DOHH2 (cell line): ENCODE measurements around the gene RCC2.

Source experiments
- H3F3A ChIP-seq: fragments of 200-600 bp; sonication (generic), shearing (Covaris generic); 2 replicates; pipeline ENCODE4 v1.6.0; 2016; ENCODE audit warnings: antibody characterized with exemption, mild to moderate bottlenecking; ENCODE audit not compliant: control insufficient read depth, insufficient read depth
- H3K27ac ChIP-seq: fragments of 200-600 bp; sonication (generic); 2 replicates; pipeline ENCODE4 v1.5.1; 2014; ENCODE audit warnings: low read depth, mild to moderate bottlenecking, low read length, moderate library complexity
- H3K27me3 ChIP-seq: fragments of 200-600 bp; sonication (generic); 2 replicates; pipeline ENCODE4 v1.6.1; 2014; ENCODE audit warnings: mild to moderate bottlenecking, low read length, mixed read lengths; ENCODE audit not compliant: control insufficient read depth
- H3K36me3 ChIP-seq: fragments of 200-600 bp; sonication (generic); 2 replicates; pipeline ENCODE4 v1.6.1; 2014; ENCODE audit warnings: mild to moderate bottlenecking, low read length, moderate library complexity, mixed read lengths; ENCODE audit not compliant: control insufficient read depth
- H3K4me1 ChIP-seq: fragments of 200-600 bp; sonication (generic); 2 replicates; pipeline ENCODE4 v1.6.1; 2014; ENCODE audit warnings: mild to moderate bottlenecking, low read length, mixed read lengths; ENCODE audit not compliant: control insufficient read depth
- H3K4me2 ChIP-seq: fragments of 200-600 bp; sonication (generic); 2 replicates; pipeline ENCODE4 v1.6.0; 2014; ENCODE audit warnings: mild to moderate bottlenecking, low read length, moderate library complexity
- H3K4me3 ChIP-seq: fragments of 200-600 bp; sonication (generic); 2 replicates; pipeline ENCODE4 v1.5.1; 2014; ENCODE audit warnings: mild to moderate bottlenecking, low read length, mixed read lengths
- H3K79me2 ChIP-seq: fragments of 200-600 bp; sonication (generic); 2 replicates; pipeline ENCODE4 v1.6.1; 2014; ENCODE audit warnings: mild to moderate bottlenecking, low read length, mixed read lengths; ENCODE audit not compliant: control insufficient read depth
- H3K9me2 ChIP-seq: fragments of 200-600 bp; sonication (generic); replicated peaks from 2 replicates; pipeline ENCODE4 v1.6.1; 2014; ENCODE audit warnings: mild to moderate bottlenecking, low read length, mixed read lengths; ENCODE audit not compliant: control insufficient read depth
- H3K9me3 ChIP-seq: fragments of 200-600 bp; sonication (generic); 2 replicates; pipeline ENCODE4 v1.6.1; 2014; ENCODE audit warnings: antibody characterized with exemption, low read length, mixed read lengths; ENCODE audit not compliant: control insufficient read depth, insufficient read depth
- H4K20me1 ChIP-seq: fragments of 200-600 bp; sonication (generic); 2 replicates; pipeline ENCODE4 v1.6.0; 2014; ENCODE audit warnings: low read depth, mild to moderate bottlenecking, antibody characterized with exemption, low read length, moderate library complexity; ENCODE audit not compliant: control insufficient read depth, insufficient read depth
- EZH2phosphoT487 ChIP-seq: fragments of 200-600 bp; sonication (generic); IDR thresholded peaks from 2 replicates; pipeline ENCODE4 v1.6.1; 2017; ENCODE audit warnings: borderline replicate concordance, mild to moderate bottlenecking, antibody characterized with exemption, low read length, moderate library complexity, mixed read lengths
- TF ChIP-seq, protein P1 (sequence below): fragments of 200-600 bp; sonication (generic); IDR thresholded peaks from one replicate; pipeline ENCODE4 v1.5.1; 2014; ENCODE audit warnings: antibody characterized with exemption, mild to moderate bottlenecking, low read depth, low read length; ENCODE audit not compliant: poor library complexity, severe bottlenecking

The RCC2 gene

DNA sequence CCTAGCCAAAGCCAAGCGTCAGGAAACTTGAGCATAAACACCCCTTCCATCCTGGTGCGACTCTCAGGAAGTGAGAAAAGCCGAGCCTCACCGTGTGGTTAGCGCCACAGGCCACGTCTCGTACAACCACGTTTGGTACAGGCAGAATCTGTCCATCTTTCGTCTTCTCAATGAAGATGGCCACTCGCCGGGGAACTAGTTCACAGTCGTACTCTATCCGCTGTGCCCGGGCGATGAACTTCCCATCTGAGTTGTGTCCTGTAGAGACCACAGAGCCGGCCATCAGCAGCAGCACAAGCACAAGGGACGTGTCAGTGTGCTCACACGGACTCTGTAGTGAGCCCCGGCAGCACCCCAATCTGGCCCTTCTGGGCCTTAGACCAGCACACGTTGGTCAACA lies 23.1 kb downstream of the RCC2 start:
- no peaks in the 10 kb centered on the region for H3K9me2 ChIP-seq
- H3K4me3 ChIP-seq: no peak overlapping the region
- peaks cover 9% of the 10 kb centered on the region for H3F3A ChIP-seq
- no peaks in the 10 kb centered on the region for H3K4me1 ChIP-seq
- no peak overlapping the region for H3K4me2 ChIP-seq
- peaks cover 37% of the 10 kb centered on the region for H4K20me1 ChIP-seq
- H3K36me3 ChIP-seq: peaks cover 90% of the 10 kb centered on the region
- H3K9me3 ChIP-seq: no peaks in the 10 kb centered on the region
- peaks cover 40% of the 10 kb centered on the region for H3K79me2 ChIP-seq
- H3K27me3 ChIP-seq: no peaks in the 10 kb centered on the region
- no peak overlapping the region for H3K27ac ChIP-seq
- TF ChIP-seq, protein P1, sequence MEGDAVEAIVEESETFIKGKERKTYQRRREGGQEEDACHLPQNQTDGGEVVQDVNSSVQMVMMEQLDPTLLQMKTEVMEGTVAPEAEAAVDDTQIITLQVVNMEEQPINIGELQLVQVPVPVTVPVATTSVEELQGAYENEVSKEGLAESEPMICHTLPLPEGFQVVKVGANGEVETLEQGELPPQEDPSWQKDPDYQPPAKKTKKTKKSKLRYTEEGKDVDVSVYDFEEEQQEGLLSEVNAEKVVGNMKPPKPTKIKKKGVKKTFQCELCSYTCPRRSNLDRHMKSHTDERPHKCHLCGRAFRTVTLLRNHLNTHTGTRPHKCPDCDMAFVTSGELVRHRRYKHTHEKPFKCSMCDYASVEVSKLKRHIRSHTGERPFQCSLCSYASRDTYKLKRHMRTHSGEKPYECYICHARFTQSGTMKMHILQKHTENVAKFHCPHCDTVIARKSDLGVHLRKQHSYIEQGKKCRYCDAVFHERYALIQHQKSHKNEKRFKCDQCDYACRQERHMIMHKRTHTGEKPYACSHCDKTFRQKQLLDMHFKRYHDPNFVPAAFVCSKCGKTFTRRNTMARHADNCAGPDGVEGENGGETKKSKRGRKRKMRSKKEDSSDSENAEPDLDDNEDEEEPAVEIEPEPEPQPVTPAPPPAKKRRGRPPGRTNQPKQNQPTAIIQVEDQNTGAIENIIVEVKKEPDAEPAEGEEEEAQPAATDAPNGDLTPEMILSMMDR: no peak
- no peak for TF ChIP-seq EZH2phosphoT487

DNA sequence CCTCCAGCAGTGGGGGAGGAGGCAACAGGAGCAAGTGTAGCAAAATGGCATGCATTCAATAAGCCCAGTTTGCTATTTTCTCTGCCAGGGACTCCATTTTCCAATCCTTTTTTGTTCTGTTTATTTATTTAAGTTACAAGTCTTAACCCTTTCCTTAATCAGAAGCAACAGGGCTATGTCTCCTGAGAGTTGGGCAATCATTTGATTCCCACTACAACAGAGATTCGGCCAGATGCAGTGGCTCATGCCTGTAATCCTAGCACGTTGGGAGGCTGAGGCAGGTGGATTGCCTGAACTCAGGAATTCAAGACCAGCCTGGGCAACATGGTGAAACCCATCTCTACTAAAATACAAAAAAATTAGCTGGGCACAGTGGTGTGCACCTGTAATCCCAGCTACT lies 25.5 kb downstream of the RCC2 start:
- H3K27ac ChIP-seq: no peak overlapping the region
- H3K27me3 ChIP-seq: no peaks in the 10 kb centered on the region
- peaks cover under 1% of the 10 kb centered on the region; the same call in 1 of the 2 replicates for H3F3A ChIP-seq
- no peaks in the 10 kb centered on the region for H3K9me2 ChIP-seq
- peaks cover 38% of the 10 kb centered on the region for H4K20me1 ChIP-seq
- no peak overlapping the region for H3K4me2 ChIP-seq
- no peaks in the 10 kb centered on the region for H3K4me1 ChIP-seq
- H3K4me3 ChIP-seq: no peak overlapping the region
- peaks cover 95% of the 10 kb centered on the region for H3K36me3 ChIP-seq
- TF ChIP-seq, protein P1: no peak
- TF ChIP-seq EZH2phosphoT487: no peak
- no peaks in the 10 kb centered on the region for H3K9me3 ChIP-seq
- peaks cover 28% of the 10 kb centered on the region for H3K79me2 ChIP-seq

DNA sequence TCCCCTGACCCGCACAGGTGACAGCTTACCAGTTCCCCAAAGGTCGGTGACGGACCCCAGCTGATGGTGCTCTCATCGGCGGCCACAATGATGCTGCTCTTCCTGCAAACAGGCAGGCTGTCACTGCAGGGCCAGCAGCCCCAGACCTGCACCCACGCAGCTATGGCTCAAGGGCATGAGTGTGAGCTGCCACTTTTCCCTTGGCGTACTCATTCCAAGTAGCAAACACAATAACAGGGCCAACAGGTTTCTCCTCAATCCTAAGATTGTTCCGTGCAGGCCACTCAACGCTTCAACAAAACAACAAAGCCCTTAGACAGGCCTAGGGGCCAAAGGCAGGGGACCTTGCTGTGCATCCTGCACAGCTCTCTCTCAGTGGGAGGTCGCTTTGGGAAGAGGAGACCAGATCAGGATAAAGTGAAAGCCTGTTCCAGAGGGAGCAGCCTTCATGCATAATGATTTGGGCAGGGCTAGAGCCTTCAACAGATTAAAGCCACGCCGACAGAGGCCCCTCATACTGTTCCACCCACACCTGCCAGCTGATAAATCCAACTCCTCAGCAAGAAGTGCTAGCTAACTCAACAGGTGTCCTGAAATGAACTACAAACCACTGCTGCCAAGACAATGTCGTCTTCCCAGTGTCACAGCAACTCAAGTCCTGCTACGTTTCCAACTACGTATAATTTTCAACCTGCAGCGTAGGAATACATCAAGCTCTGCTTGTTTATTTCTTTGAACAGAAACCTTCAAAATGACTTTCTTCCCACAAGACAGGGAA lies 27.2 kb downstream of the RCC2 start:
- Histone ChIP-seq H3K27ac (no peak overlapping the region), H3K4me2 (no peak overlapping the region), H3F3A (peaks cover 5% of the 10 kb centered on the region; the same call in 1 of the 2 replicates), H3K36me3 (peaks cover 94% of the 10 kb centered on the region), H3K4me1 (no peaks in the 10 kb centered on the region), H3K27me3 (no peaks in the 10 kb centered on the region), H3K4me3 (no peak overlapping the region), H3K9me3 (no peaks in the 10 kb centered on the region), H3K79me2 (peaks cover 15% of the 10 kb centered on the region), H4K20me1 (peaks cover 33% of the 10 kb centered on the region), H3K9me2 (no peaks in the 10 kb centered on the region)
- TF ChIP-seq EZH2phosphoT487: no peak
- TF ChIP-seq, protein P1: no peak
